H9 (cell line): Measurements from ENCODE around the gene TMTC2. TPM values are rescaled to one million over a fixed set of nuclear protein-coding genes. Genes with fewer than 3 reads are reported as not detected.

ENCODE experiments used
- DNase-seq: peaks from one replicate; pipeline ENCODE4 v3.0.0-alpha.2; 2017
- H2AFZ ChIP-seq: one replicate; pipeline ENCODE4 v1.6.1; 2013; ENCODE audit warnings: mild to moderate bottlenecking, low read length, control low read depth, moderate library complexity
- H2AK5ac ChIP-seq: 2 replicates; pipeline ENCODE4 v1.6.1; 2013; ENCODE audit warnings: low read length, control low read depth, mixed read lengths; ENCODE audit not compliant: insufficient read length
- H2BK120ac ChIP-seq: one replicate; pipeline ENCODE4 v1.6.1; 2013; ENCODE audit warnings: low read depth, mild to moderate bottlenecking, low read length, control low read depth, inconsistent platforms; ENCODE audit not compliant: poor library complexity, severe bottlenecking
- H2BK12ac ChIP-seq: 2 replicates; pipeline ENCODE4 v1.6.1; 2013; ENCODE audit warnings: low read length, control low read depth, mixed read lengths, low read depth; ENCODE audit not compliant: insufficient read length
- H2BK15ac ChIP-seq: 2 replicates; pipeline ENCODE4 v1.6.1; 2013; ENCODE audit warnings: low read depth, low read length, control low read depth
- H2BK20ac ChIP-seq: one replicate; pipeline ENCODE4 v1.6.1; 2013; ENCODE audit warnings: low read depth, mild to moderate bottlenecking, low read length, control low read depth, inconsistent platforms; ENCODE audit not compliant: poor library complexity, severe bottlenecking
- H2BK5ac ChIP-seq: 2 replicates; pipeline ENCODE4 v1.6.1; 2013; ENCODE audit warnings: low read length, control low read depth, mixed read lengths; ENCODE audit not compliant: insufficient read length
- H3K14ac ChIP-seq: 2 replicates; pipeline ENCODE4 v1.6.1; 2013; ENCODE audit warnings: low read length, control low read depth; ENCODE audit not compliant: insufficient read depth
- H3K18ac ChIP-seq: 2 replicates; pipeline ENCODE4 v1.6.1; 2013; ENCODE audit warnings: low read depth, mild to moderate bottlenecking, mixed read lengths, low read length, control low read depth; ENCODE audit not compliant: insufficient read length
- H3K23ac ChIP-seq: 2 replicates; pipeline ENCODE4 v1.6.1; 2013; ENCODE audit warnings: low read length, control low read depth, mixed read lengths, low read depth; ENCODE audit not compliant: insufficient read length
- H3K23me2 ChIP-seq: 2 replicates; pipeline ENCODE4 v1.6.1; 2013; ENCODE audit warnings: low read depth, mild to moderate bottlenecking, mixed read lengths, low read length, control low read depth; ENCODE audit not compliant: insufficient read length, poor library complexity, severe bottlenecking
- H3K27ac ChIP-seq: 2 replicates; pipeline ENCODE4 v1.5.1; 2013; ENCODE audit warnings: low read length, control low read depth, mixed read lengths, low read depth; ENCODE audit not compliant: insufficient read length
- H3K27me3 ChIP-seq: 2 replicates; pipeline ENCODE4 v1.6.1; 2013; ENCODE audit warnings: low read length, control low read depth, inconsistent platforms; ENCODE audit not compliant: insufficient read depth
- H3K4ac ChIP-seq: 2 replicates; pipeline ENCODE4 v1.6.1; 2013; ENCODE audit warnings: low read depth, mild to moderate bottlenecking, control low read depth, inconsistent platforms, low read length, moderate library complexity
- H3K4me1 ChIP-seq: 2 replicates; pipeline ENCODE4 v1.6.1; 2013; ENCODE audit warnings: low read length, control low read depth, inconsistent platforms; ENCODE audit not compliant: insufficient read depth
- H3K4me2 ChIP-seq: 2 replicates; pipeline ENCODE4 v1.6.1; 2013; ENCODE audit warnings: low read length, control low read depth, mixed read lengths; ENCODE audit not compliant: insufficient read length, insufficient read depth
- H3K56ac ChIP-seq: 2 replicates; pipeline ENCODE4 v1.6.1; 2013; ENCODE audit warnings: low read depth, mild to moderate bottlenecking, mixed read lengths, low read length, control low read depth; ENCODE audit not compliant: insufficient read length
- H3K79me1 ChIP-seq: 2 replicates; pipeline ENCODE4 v1.6.1; 2013; ENCODE audit warnings: low read depth, mild to moderate bottlenecking, moderate library complexity, low read length, control low read depth, inconsistent platforms; ENCODE audit not compliant: insufficient read depth, poor library complexity, severe bottlenecking
- H3K79me2 ChIP-seq: 2 replicates; pipeline ENCODE4 v1.6.1; 2013; ENCODE audit warnings: low read length, control low read depth, inconsistent platforms; ENCODE audit not compliant: insufficient read depth
- H3K9ac ChIP-seq: 2 replicates; pipeline ENCODE4 v1.6.1; 2013; ENCODE audit warnings: low read length, control low read depth, mixed read lengths; ENCODE audit not compliant: insufficient read length; ENCODE audit errors: extremely low read depth
- H3K9me3 ChIP-seq: one replicate; pipeline ENCODE4 v1.6.1; 2013; ENCODE audit warnings: low read depth, low read length, inconsistent platforms; ENCODE audit not compliant: control insufficient read depth
- H3T11ph ChIP-seq: one replicate; pipeline ENCODE4 v1.6.1; 2013; ENCODE audit warnings: mild to moderate bottlenecking, low read length, control low read depth, inconsistent platforms
- H4K20me1 ChIP-seq: one replicate; pipeline ENCODE4 v1.6.1; 2013; ENCODE audit not compliant: control insufficient read depth, insufficient read length, insufficient read depth
- H4K5ac ChIP-seq: 2 replicates; pipeline ENCODE4 v1.6.1; 2013; ENCODE audit warnings: low read depth, mild to moderate bottlenecking, mixed read lengths, low read length, control low read depth; ENCODE audit not compliant: insufficient read length
- H4K8ac ChIP-seq: replicated peaks from 2 replicates; pipeline ENCODE4 v1.6.1; 2013; ENCODE audit warnings: low read length, control low read depth, mixed read lengths, low read depth; ENCODE audit not compliant: insufficient read length
- H4K91ac ChIP-seq: 2 replicates; pipeline ENCODE4 v1.6.1; 2013; ENCODE audit warnings: low read depth, mild to moderate bottlenecking, moderate library complexity, mixed read lengths, low read length, control low read depth; ENCODE audit not compliant: insufficient read length
- H3K27ac Mint-ChIP-seq, 3 experiments: 2 replicates in 2 of 3; 3 replicates in 1 of 3; pipeline ENCODE4 v1.8.0; 2020 to 2021; ENCODE audit warnings: mixed read lengths in 3 of 3, mild to moderate bottlenecking in 1 of 3, moderate library complexity in 1 of 3
- H3K27me3 Mint-ChIP-seq: 2 replicates; pipeline ENCODE4 v1.8.0; 2021; ENCODE audit warnings: low read depth, mild to moderate bottlenecking, moderate library complexity, mixed read lengths
- H3K36me3 Mint-ChIP-seq, 3 experiments: 2 replicates in 2 of 3; 3 replicates in 1 of 3; pipeline ENCODE4 v1.8.0; 2020 to 2021; ENCODE audit warnings: low read depth in 3 of 3, mixed read lengths in 3 of 3; ENCODE audit not compliant: insufficient read depth in 1 of 3
- H3K4me1 Mint-ChIP-seq, 2 experiments: 2 replicates each; pipeline ENCODE4 v1.8.0; 2020; ENCODE audit warnings: mixed read lengths in 2 of 2
- H3K4me3 Mint-ChIP-seq, 2 experiments: 2 replicates in 1 of 2; 3 replicates in 1 of 2; pipeline ENCODE4 v1.8.0; 2020 to 2021; ENCODE audit warnings: mild to moderate bottlenecking in 2 of 2, mixed read lengths in 2 of 2, moderate library complexity in 1 of 2
- H3K9me3 Mint-ChIP-seq, 2 experiments: 2 replicates in 1 of 2; 3 replicates in 1 of 2; pipeline ENCODE4 v1.8.0; 2020; ENCODE audit warnings: mild to moderate bottlenecking in 2 of 2, mixed read lengths in 2 of 2, moderate library complexity in 1 of 2
- WGBS: extraction: QIAGEN DNeasy Blood & Tissue Kit; methylation state at CpG from one replicate; pipeline ENCODE4 v1.1.7; 2013; ENCODE audit warnings: missing lambda C conversion rate, low lambda C conversion rate, mixed read lengths; ENCODE audit not compliant: insufficient read length; ENCODE audit errors: extremely low coverage; 5-methylcytosine and 5-hydroxymethylcytosine counted together
- total RNA-seq: library from RNA; stranded (reverse); gene quantifications from 2 replicates; pipeline ENCODE4 v1.2.1, GENCODE V29; 2021
- TF ChIP-seq, protein P1 (sequence below): fragments of 200-600 bp; sonication (generic); conservative IDR thresholded peaks from 3 replicates; pipeline ENCODE4 v1.8.0; 2021; ENCODE audit warnings: antibody characterized with exemption, mild to moderate bottlenecking

TMTC2 gene
- total RNA-seq, 1 experiment from 2014 or later: 3.1 TPM

DNA sequence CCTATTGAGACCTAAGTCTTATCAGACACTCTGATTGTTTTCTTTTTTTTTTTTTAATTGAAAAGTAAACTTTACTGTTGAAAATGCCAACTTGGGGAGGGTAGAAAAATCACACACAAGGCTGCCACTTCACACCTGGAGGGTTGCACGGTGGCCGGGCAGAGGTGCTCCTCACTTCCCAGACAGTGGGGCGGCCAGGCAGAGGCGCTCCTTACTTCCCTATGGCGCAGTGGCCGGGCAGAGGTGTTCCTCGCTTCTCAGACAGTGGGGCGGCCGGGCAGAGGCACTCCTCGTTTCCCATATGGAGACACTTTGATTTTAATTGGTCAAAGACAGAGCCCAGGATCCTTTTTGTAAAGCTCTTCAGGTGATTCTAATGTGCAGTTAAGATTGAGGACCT is 399.3 kb downstream of the TMTC2 start:
- WGBS: no CpG with 5 or more reads among the region's 10 CpGs
- Histone ChIP-seq H3K79me1 (no peaks in the 10 kb centered on the region), H2BK15ac (no peak overlapping the region), H3K79me2 (no peaks in the 10 kb centered on the region), H2BK20ac (no peak overlapping the region), H4K91ac (no peak overlapping the region), H3K18ac (no peak overlapping the region), H3K4me1 (peaks cover 6% of the 10 kb centered on the region; the same call in 1 of the 2 replicates), H2BK12ac (no peak overlapping the region), H4K5ac (no peak overlapping the region), H3K4me2 (no peak overlapping the region), H4K20me1 (no peaks in the 10 kb centered on the region), H3K4ac (no peak overlapping the region), H3K14ac (no peak overlapping the region), H3K56ac (no peak overlapping the region), H2BK120ac (no peak overlapping the region), H3T11ph (no peak overlapping the region), H3K23me2 (no peaks in the 10 kb centered on the region), H2AK5ac (no peak overlapping the region), H2AFZ (no peak overlapping the region), H3K9ac (no peak overlapping the region), H4K8ac (no peak overlapping the region), H3K9me3 (no peaks in the 10 kb centered on the region), H3K23ac (no peak overlapping the region), H3K27me3 (no peaks in the 10 kb centered on the region), H2BK5ac (no peak overlapping the region), H3K27ac (no peak overlapping the region)
- Mint-ChIP-seq H3K4me1 (peaks cover 12 to 16% of the 10 kb centered on the region in 2 experiments), H3K4me3 (no peak overlapping the region), H3K27ac (no peak overlapping the region), H3K36me3 (peaks cover 0 to 9% (median 4%) of the 10 kb centered on the region in 3 experiments; a peak in 5 of 7 replicates), H3K27me3 (no peaks in the 10 kb centered on the region), H3K9me3 (no peaks in the 10 kb centered on the region; a peak in 1 of 5 replicates)
- TF ChIP-seq, protein P1, sequence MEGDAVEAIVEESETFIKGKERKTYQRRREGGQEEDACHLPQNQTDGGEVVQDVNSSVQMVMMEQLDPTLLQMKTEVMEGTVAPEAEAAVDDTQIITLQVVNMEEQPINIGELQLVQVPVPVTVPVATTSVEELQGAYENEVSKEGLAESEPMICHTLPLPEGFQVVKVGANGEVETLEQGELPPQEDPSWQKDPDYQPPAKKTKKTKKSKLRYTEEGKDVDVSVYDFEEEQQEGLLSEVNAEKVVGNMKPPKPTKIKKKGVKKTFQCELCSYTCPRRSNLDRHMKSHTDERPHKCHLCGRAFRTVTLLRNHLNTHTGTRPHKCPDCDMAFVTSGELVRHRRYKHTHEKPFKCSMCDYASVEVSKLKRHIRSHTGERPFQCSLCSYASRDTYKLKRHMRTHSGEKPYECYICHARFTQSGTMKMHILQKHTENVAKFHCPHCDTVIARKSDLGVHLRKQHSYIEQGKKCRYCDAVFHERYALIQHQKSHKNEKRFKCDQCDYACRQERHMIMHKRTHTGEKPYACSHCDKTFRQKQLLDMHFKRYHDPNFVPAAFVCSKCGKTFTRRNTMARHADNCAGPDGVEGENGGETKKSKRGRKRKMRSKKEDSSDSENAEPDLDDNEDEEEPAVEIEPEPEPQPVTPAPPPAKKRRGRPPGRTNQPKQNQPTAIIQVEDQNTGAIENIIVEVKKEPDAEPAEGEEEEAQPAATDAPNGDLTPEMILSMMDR: no peak
- DNase-seq: no peak
